ENCODE measurements around the gene SLC10A7.

SLC10A7 gene

GRCh38 chr4:146211440-146211839 is 310.3 kb downstream of the SLC10A7 start:
- no peak for DNase-seq (ENCODE audit: low spot score)

- DNase-seq (ENCODE audit: low spot score): no peak
Measured at GRCh38 chr4:146210890-146211289, 310.9 kb downstream of the SLC10A7 start.

- no peak for DNase-seq (ENCODE audit: low spot score)
Measured at GRCh38 chr4:146207410-146207809, 314.3 kb downstream of the SLC10A7 start.

All from iPS-NIHi11 (cell line).